ENCODE measurements around the gene SKOR1. TPM values are rescaled to one million over a fixed set of nuclear protein-coding genes. Genes with fewer than 3 reads are reported as not detected.

Gene SKOR1, protein sequence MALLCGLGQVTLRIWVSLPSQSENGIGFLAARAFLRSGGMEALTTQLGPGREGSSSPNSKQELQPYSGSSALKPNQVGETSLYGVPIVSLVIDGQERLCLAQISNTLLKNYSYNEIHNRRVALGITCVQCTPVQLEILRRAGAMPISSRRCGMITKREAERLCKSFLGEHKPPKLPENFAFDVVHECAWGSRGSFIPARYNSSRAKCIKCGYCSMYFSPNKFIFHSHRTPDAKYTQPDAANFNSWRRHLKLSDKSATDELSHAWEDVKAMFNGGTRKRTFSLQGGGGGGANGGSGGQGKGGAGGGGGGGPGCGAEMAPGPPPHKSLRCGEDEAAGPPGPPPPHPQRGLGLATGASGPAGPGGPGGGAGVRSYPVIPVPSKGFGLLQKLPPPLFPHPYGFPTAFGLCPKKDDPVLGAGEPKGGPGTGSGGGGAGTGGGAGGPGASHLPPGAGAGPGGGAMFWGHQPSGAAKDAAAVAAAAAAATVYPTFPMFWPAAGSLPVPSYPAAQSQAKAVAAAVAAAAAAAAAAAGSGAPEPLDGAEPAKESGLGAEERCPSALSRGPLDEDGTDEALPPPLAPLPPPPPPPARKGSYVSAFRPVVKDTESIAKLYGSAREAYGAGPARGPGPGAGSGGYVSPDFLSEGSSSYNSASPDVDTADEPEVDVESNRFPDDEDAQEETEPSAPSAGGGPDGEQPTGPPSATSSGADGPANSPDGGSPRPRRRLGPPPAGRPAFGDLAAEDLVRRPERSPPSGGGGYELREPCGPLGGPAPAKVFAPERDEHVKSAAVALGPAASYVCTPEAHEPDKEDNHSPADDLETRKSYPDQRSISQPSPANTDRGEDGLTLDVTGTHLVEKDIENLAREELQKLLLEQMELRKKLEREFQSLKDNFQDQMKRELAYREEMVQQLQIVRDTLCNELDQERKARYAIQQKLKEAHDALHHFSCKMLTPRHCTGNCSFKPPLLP
- 0.07 and 0.17 TPM in 2 replicates for total RNA-seq

DNA sequence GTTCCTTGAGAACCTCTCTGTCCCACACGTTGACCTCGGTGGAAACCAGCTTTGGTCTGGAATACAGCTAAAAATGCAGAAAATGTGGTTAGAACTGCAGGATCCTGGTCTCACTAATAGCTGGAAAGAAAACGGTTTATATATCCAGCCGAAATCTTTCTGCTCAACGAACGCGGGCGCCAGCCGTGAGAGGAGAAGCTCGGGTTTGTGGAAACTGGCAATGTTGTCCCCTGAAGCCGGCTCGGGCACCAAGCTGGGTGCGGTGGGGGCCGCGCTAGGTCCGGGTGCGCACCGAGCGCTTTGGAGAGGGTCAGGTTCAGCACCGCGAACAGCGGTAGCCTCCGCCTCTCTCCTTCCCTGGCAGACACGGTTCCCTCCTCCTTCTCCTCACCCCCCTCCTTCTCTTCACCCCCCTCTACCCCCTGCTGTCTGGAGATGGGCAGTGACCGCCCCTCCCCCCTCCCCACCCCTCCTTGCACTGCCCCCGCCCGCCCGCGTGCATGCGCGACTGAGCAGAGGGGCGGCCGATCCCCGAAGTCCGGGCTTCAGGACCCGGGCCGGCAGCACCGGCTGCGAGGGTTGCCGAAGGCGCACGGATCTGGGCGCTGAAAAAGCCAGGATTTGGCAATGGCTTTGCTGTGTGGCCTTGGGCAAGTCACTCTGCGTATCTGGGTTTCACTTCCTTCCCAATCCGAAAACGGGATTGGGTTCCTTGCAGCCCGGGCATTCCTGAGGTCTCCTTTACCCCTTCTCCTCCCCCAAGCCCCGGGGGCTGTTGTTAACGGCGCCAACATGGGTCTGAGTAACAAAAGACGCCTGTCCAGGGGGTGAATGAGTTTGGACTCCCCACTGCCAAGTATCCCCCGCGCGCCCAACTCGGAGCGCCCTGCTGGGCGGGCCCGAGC, at the start of gene SKOR1:
SKOR1 (plus strand) TSS at position 534 of the 905 bp plus-strand sequence; CDS start at position 628, 94 bp downstream.

DNA sequence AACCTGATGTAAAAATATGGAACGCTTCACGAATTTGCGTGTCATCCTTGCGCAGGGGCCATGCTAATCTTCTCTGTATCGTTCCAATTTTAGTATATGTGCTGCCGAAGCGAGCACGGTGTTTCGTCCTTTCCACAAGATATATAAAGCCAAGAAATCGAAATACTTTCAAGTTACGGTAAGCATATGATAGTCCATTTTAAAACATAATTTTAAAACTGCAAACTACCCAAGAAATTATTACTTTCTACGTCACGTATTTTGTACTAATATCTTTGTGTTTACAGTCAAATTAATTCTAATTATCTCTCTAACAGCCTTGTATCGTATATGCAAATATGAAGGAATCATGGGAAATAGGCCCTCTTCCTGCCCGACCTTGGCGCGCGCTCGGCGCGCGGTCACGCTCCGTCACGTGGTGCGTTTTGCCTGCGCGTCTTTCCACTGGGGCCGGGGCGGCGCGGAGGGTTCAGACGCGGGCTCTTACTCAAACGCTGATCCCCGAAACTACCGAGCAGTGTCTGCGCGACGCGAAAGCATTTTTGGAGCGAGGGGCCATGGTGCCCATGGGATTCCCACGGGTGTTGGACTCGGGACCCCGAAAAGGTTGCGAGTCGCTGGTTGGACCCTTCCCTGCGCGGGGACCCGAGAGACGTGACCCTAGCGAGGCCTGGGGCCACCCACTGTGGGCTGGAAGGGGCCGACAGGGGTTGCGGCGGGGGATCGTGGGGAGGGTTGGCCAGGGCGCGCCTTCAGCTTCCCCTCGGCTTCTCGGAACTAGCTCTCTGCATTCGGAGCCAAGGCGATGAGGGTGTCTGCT, 14.8 kb downstream of the SKOR1 start, which contains the start of gene RNU6-1:
RNU6-1 (minus strand) TSS at position 117 of the 820 bp plus-strand sequence.

Other genes starting within 250 kb of the SKOR1 start
- not detected in 2 replicates for gene RNU6-1, start 14.5 kb downstream of the SKOR1 start, total RNA-seq
- gene PIAS1, start 228.8 kb downstream of the SKOR1 start, total RNA-seq = 13.5 and 15.1 TPM in 2 replicates

All from smooth muscle cell of the pulmonary artery (primary cell).